K562 (cell line): ENCODE data around the gene PCDHGC4. TPM values are rescaled to one million over a fixed set of nuclear protein-coding genes. Genes with fewer than 3 reads are reported as not detected.

Experiments used
- ATAC-seq: fragments of 200-7000 bp; cut with Tn5 transposase; 3 replicates; pipeline ENCODE4 v1.9.1; 2020; ENCODE audit warnings: moderate library complexity
- BruUV-seq: library from RNA; stranded (reverse); fragments of 400-500 nt; replicated peaks from 2 replicates; lab custom pipeline; 2021; lab: Mats Ljungman, UMichigan
- CTCF ChIA-PET: fragments of 300-600 bp; formaldehyde crosslinking; extraction: SDS; loops from one replicate; lab custom pipeline; 2021; ENCODE audit warnings: low intra/inter-chr PET ratio; lab: Yijun Ruan, JAX
- POLR2A ChIA-PET: fragments of 300-600, 350-650 bp; sonication (Branson Sonifier 250); formaldehyde crosslinking; extraction: SDS; loops from one replicate; lab custom pipeline; 2021; ENCODE audit warnings: antibody characterized with exemption, inconsistent platforms; lab: Yijun Ruan, JAX
- DNase-seq, 4 experiments: peaks; one replicate each; pipeline versions ENCODE4 v3.0.0 to v3.0.0-alpha.2; 2011 to 2018; ENCODE audit warnings: low spot score in 3 of 4, mixed read lengths in 3 of 4; ENCODE audit errors: extremely low read depth in 1 of 4
- FAIRE-seq: peaks from 2 replicates; lab custom pipeline; 2011; peaks lifted over from hg19 to GRCh38; lab: Jason Lieb, UNC
- H2AFZ ChIP-seq: 2 replicates; pipeline ENCODE4 v1.6.0; 2011; ENCODE audit warnings: low read depth, low read length, control low read depth, inconsistent platforms
- H3K27ac ChIP-seq: fragments of 200-600 bp; 3 replicates; pipeline ENCODE4 v1.8.0; 2011; ENCODE audit warnings: low read depth, mild to moderate bottlenecking, control low read depth, inconsistent platforms, low read length, moderate library complexity, mixed read lengths; ENCODE audit errors: extremely low read depth
- H3K27me3 ChIP-seq, 2 experiments: fragments of 300-600 bp in 1 of 2; 2 replicates in 1 of 2; 3 replicates in 1 of 2; pipeline versions ENCODE4 v1.6.0 to v1.8.0; 2011; ENCODE audit warnings: inconsistent platforms in 2 of 2, low read length in 2 of 2, mild to moderate bottlenecking in 1 of 2, mixed read lengths in 1 of 2, moderate library complexity in 1 of 2; ENCODE audit not compliant: control insufficient read depth in 2 of 2, insufficient read depth in 2 of 2
- H3K36me3 ChIP-seq: fragments of 300-600 bp; 3 replicates; pipeline ENCODE4 v1.8.0; 2011; ENCODE audit warnings: mild to moderate bottlenecking, low read length, inconsistent platforms; ENCODE audit not compliant: control insufficient read depth, insufficient read depth
- H3K4me1 ChIP-seq, 2 experiments: fragments of 200-600 bp in 1 of 2; replicated peaks in 1 of 2; 2 replicates in 1 of 2; 3 replicates in 1 of 2; pipeline versions ENCODE4 v1.5.1 to v1.8.0; 2011; ENCODE audit warnings: inconsistent platforms in 2 of 2, low read length in 2 of 2, mild to moderate bottlenecking in 1 of 2, mixed read lengths in 1 of 2, moderate library complexity in 1 of 2; ENCODE audit not compliant: control insufficient read depth in 2 of 2, insufficient read depth in 2 of 2
- H3K4me2 ChIP-seq: 2 replicates; pipeline ENCODE4 v1.6.1; 2011; ENCODE audit warnings: low read length, control low read depth, inconsistent platforms, mixed read lengths; ENCODE audit not compliant: insufficient read depth
- H3K4me3 ChIP-seq: fragments of 200-600 bp; sonication (generic), shearing (Covaris generic); 2 replicates; pipeline ENCODE4 v1.5.1; 2016; ENCODE audit warnings: control low read depth, inconsistent platforms
- H3K79me2 ChIP-seq: fragments of 200-600 bp; 3 replicates; pipeline ENCODE4 v1.8.0; 2011; ENCODE audit warnings: low read length, inconsistent platforms; ENCODE audit not compliant: control insufficient read depth, insufficient read depth
- H3K9ac ChIP-seq, 2 experiments: 2 replicates each; pipeline versions ENCODE4 v1.6.0 to v1.6.1; 2011; ENCODE audit warnings: low read depth in 2 of 2, low read length in 2 of 2, control low read depth in 1 of 2, inconsistent platforms in 1 of 2, mild to moderate bottlenecking in 1 of 2, mixed read lengths in 1 of 2; ENCODE audit not compliant: insufficient read depth in 1 of 2
- H3K9me1 ChIP-seq: one replicate; pipeline ENCODE4 v1.6.0; 2011; ENCODE audit warnings: inconsistent platforms, mild to moderate bottlenecking, low read length, moderate library complexity; ENCODE audit not compliant: control insufficient read depth, insufficient read depth
- H3K9me3 ChIP-seq: replicated peaks from 2 replicates; pipeline ENCODE4 v1.5.1; 2011; ENCODE audit warnings: low read depth, low read length, inconsistent platforms; ENCODE audit not compliant: control insufficient read depth, insufficient read depth
- H4K20me1 ChIP-seq: replicated peaks from 2 replicates; pipeline ENCODE4 v1.6.1; 2011; ENCODE audit warnings: low read length, inconsistent platforms, mixed read lengths; ENCODE audit not compliant: control insufficient read depth, insufficient read depth
- ASH1L ChIP-seq: fragments of 450-650 bp; IDR thresholded peaks from 2 replicates; pipeline ENCODE4 v1.6.1; 2018; ENCODE audit warnings: borderline replicate concordance, mild to moderate bottlenecking, low read depth; ENCODE audit not compliant: partially characterized antibody
- CGGBP1 ChIP-seq: fragments of 250-450 bp; sonication (Bioruptor Pico); IDR thresholded peaks from 2 replicates; pipeline ENCODE4 v1.9.0; 2021; ENCODE audit warnings: mild to moderate bottlenecking
- FOXK1 ChIP-seq: sonication (generic); formaldehyde crosslinking; IDR thresholded peaks from 2 replicates; pipeline ENCODE4 v1.8.0; 2022; ENCODE audit warnings: missing genetic modification reagents, mild to moderate bottlenecking, borderline replicate concordance
- GMEB1 ChIP-seq: fragments of 250-450 bp; sonication (Bioruptor Pico); IDR thresholded peaks from 2 replicates; pipeline ENCODE4 v1.4.0; 2020; ENCODE audit warnings: mild to moderate bottlenecking
- HDAC8 ChIP-seq: fragments of 450-650 bp; IDR thresholded peaks from 2 replicates; pipeline ENCODE4 v1.6.1; 2016; ENCODE audit warnings: mild to moderate bottlenecking, missing genetic modification characterization, moderate library complexity, missing compliant biosample characterization
- IFI16 ChIP-seq: fragments of 250-450 bp; sonication (Bioruptor Pico); IDR thresholded peaks from 2 replicates; pipeline ENCODE4 v2.1.2; 2022; ENCODE audit warnings: mild to moderate bottlenecking, inconsistent platforms
- SRSF3 ChIP-seq: fragments of 200-400 bp; formaldehyde crosslinking; IDR thresholded peaks from 2 replicates; pipeline ENCODE4 v1.6.1; 2016; ENCODE audit warnings: mild to moderate bottlenecking, low read length, moderate library complexity; ENCODE audit not compliant: insufficient read depth
- TCF15 ChIP-seq: fragments of 250-450 bp; sonication (Bioruptor Pico); IDR thresholded peaks from 2 replicates; pipeline ENCODE4 v1.8.0; 2022; ENCODE audit warnings: moderate library complexity, mild to moderate bottlenecking, inconsistent platforms
- TEAD2 ChIP-seq: fragments of 450-650 bp; IDR thresholded peaks from 2 replicates; pipeline ENCODE4 v1.6.1; 2016; ENCODE audit warnings: missing genetic modification characterization, control low read depth, missing compliant biosample characterization
- VEZF1 ChIP-seq: fragments of 200-800 bp; sonication (Bioruptor generic); IDR thresholded peaks from 2 replicates; pipeline ENCODE4 v1.6.1; 2017; ENCODE audit warnings: missing genetic modification characterization, missing compliant biosample characterization
- ZNF41 ChIP-seq: fragments of 250-450 bp; sonication (Bioruptor Pico); conservative IDR thresholded peaks from 2 replicates; pipeline ENCODE4 v1.4.0; 2020; ENCODE audit warnings: mild to moderate bottlenecking
- ZNF668 ChIP-seq: fragments of 250-450 bp; sonication (Bioruptor Pico); IDR thresholded peaks from 2 replicates; pipeline ENCODE4 v1.8.0; 2022; ENCODE audit warnings: mild to moderate bottlenecking, inconsistent platforms
- WGBS: fragments of 100-300 bp; shearing (Covaris generic); methylation state at CpG from one replicate; pipeline ENCODE4 v1.1.6; 2016; ENCODE audit warnings: low coverage, mixed read lengths; ENCODE audit not compliant: insufficient coverage; ENCODE audit errors: missing lambda C conversion rate; 5-methylcytosine and 5-hydroxymethylcytosine counted together
- in situ Hi-C: fragments of 300-500 bp; cut with MboI; formaldehyde crosslinking; loops from 4 replicates; pipeline ENCODE4 v1.15.0; 2018; ENCODE audit warnings: inconsistent platforms, mixed read lengths
- intact Hi-C: fragments of 100-400 bp; cut with micrococcal nuclease; formaldehyde crosslinking; loops from 2 replicates; pipeline ENCODE4 v1.14.2; 2022
- polyA plus RNA-seq, 8 experiments: library from polyadenylated mRNA; depleted of rRNA in 4 of 8; stranded (reverse) in 5 of 8; unstranded in 3 of 8; fragments of >200 nt; fragmentation: Nextera tagmentation in 2 of 8; fragmentation: Illumina TruSeq in 1 of 8; extraction: Ambion mirVana in 2 of 8; extraction: Trizol in 1 of 8; gene quantifications; 2 replicates each; pipeline versions ENCODE4 v1.2.1 to v1.2.3, GENCODE V29; 2011 to 2014; ENCODE audit warnings: inconsistent platforms in 1 of 8, missing spikeins in 1 of 8
- total RNA-seq, 7 experiments: library from RNA; depleted of rRNA in 6 of 7; stranded (reverse); fragments of >200 nt in 6 of 7; fragmentation: Illumina TruSeq in 2 of 7; extraction: Trizol in 2 of 7; gene quantifications; 2 replicates each; pipeline versions ENCODE4 v1.2.1 to v1.2.3, GENCODE V29; 2011 to 2021; ENCODE audit warnings: low replicate concordance in 1 of 7
- TF ChIP-seq, protein P1 (sequence below): fragments of 250-450 bp; sonication (Bioruptor Pico); IDR thresholded peaks from 2 replicates; pipeline ENCODE4 v1.4.0; 2020; ENCODE audit warnings: mild to moderate bottlenecking, moderate library complexity, borderline replicate concordance

Gene PCDHGC4
- total and polyA plus RNA-seq, 9 of the 15 experiments (the other 6 are each of a cell fraction or from before 2014, with no cell fraction given) = 0.05 TPM; not detected in 8

GRCh38 chr5:141490271-141490670 lies 5.4 kb downstream of the PCDHGC4 start:
- ChIA-PET POLR2A (interaction anchor here (0.6 kb wide), 1 partner anchor 380 kb away, joined by 3 read pairs; no protein-coding TSS in a partner anchor), CTCF (no interaction called here)
- H4K20me1 ChIP-seq = 0 out of 2 replicates have a peak, but pooled peaks cover 5% of the 10 kb centered on the region
- 2% methylated on average over 10 of the region's 10 CpGs for WGBS
- H3K9me3 ChIP-seq = no peaks in the 10 kb centered on the region
- H2AFZ ChIP-seq = no peak overlapping the region
- ATAC-seq (no peak), DNase-seq (no peak), FAIRE-seq (no peak)
- in situ Hi-C loops = no loop called here
- H3K27ac ChIP-seq = no peak overlapping the region
- no peak overlapping the region for H3K4me2 ChIP-seq
- H3K79me2 ChIP-seq = no peaks in the 10 kb centered on the region
- no peaks in the 10 kb centered on the region for H3K9me1 ChIP-seq
- no peak overlapping the region for H3K9ac ChIP-seq
- no TSS peak for BruUV-seq
- H3K4me1 ChIP-seq = peaks cover 0 to 15% of the 10 kb centered on the region in 2 experiments; a peak in 2 of 5 replicates
- H3K27me3 ChIP-seq = peaks cover 55 to 97% of the 10 kb centered on the region in 2 experiments
- intact Hi-C loops = no loop called here
- H3K4me3 ChIP-seq = no peak overlapping the region
- H3K36me3 ChIP-seq = no peaks in the 10 kb centered on the region
- TF ChIP-seq, protein P1, sequence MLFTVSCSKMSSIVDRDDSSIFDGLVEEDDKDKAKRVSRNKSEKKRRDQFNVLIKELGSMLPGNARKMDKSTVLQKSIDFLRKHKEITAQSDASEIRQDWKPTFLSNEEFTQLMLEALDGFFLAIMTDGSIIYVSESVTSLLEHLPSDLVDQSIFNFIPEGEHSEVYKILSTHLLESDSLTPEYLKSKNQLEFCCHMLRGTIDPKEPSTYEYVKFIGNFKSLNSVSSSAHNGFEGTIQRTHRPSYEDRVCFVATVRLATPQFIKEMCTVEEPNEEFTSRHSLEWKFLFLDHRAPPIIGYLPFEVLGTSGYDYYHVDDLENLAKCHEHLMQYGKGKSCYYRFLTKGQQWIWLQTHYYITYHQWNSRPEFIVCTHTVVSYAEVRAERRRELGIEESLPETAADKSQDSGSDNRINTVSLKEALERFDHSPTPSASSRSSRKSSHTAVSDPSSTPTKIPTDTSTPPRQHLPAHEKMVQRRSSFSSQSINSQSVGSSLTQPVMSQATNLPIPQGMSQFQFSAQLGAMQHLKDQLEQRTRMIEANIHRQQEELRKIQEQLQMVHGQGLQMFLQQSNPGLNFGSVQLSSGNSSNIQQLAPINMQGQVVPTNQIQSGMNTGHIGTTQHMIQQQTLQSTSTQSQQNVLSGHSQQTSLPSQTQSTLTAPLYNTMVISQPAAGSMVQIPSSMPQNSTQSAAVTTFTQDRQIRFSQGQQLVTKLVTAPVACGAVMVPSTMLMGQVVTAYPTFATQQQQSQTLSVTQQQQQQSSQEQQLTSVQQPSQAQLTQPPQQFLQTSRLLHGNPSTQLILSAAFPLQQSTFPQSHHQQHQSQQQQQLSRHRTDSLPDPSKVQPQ (CRISPR knock-in tag) = no peak
- no peak for TF ChIP-seq TCF15 (CRISPR knock-in tag)
- TF ChIP-seq ZNF668 (CRISPR knock-in tag) = no peak
- no peak for TF ChIP-seq HDAC8 (tag)
- no peak for TF ChIP-seq GMEB1
- no peak for TF ChIP-seq VEZF1 (CRISPR knock-in tag)
- TF ChIP-seq TEAD2 (tag) = no peak
- TF ChIP-seq CGGBP1 (CRISPR knock-in tag) = no peak
- no peak for TF ChIP-seq FOXK1
- TF ChIP-seq IFI16 (CRISPR knock-in tag) = no peak
- no peak for TF ChIP-seq SRSF3
- TF ChIP-seq ASH1L = no peak
- no peak for TF ChIP-seq ZNF41 (CRISPR knock-in tag)
